ENCODE measurements around the gene LYZL2.
"Not testable (repeated sequence)": the region's sequence is repeated elsewhere in the genome, so short reads cannot be mapped to it uniquely, and the experiment has no call there.

Gene LYZL2

GRCh38 chr10:30629653-30630052 lies at the start of gene LYZL2:
Gene LYZL2 (minus strand): TSS chr10:30629753. CDS start chr10:30626915, 2,838 bp downstream.
- DNase-seq, result no peak

- not testable (repeated sequence) for DNase-seq
These were observed 48.1 kb upstream of the LYZL2 start for GRCh38 chr10:30677616-30678015.

GRCh38 chr10:30677146-30677545 lies 47.6 kb upstream of the LYZL2 start:
- DNase-seq, result not testable (repeated sequence)

- DNase-seq, result no peak
These were observed 46.5 kb upstream of the LYZL2 start for GRCh38 chr10:30675791-30676718.

GRCh38 chr10:30674796-30675195 lies 45.2 kb upstream of the LYZL2 start:
- DNase-seq, result no peak

- not testable (repeated sequence) for DNase-seq
These were observed 43.7 kb upstream of the LYZL2 start for GRCh38 chr10:30673262-30673661.

GRCh38 chr10:30672338-30672737 lies 42.8 kb upstream of the LYZL2 start:
- not testable (repeated sequence) for DNase-seq

- DNase-seq, result peak; percentile 21
These were observed 41.6 kb upstream of the LYZL2 start for GRCh38 chr10:30671026-30671616.

- DNase-seq, result not testable (repeated sequence)
These were observed 38.4 kb upstream of the LYZL2 start for GRCh38 chr10:30667982-30668381.

GRCh38 chr10:30663403-30663802 lies 33.9 kb upstream of the LYZL2 start:
- DNase-seq, result not testable (repeated sequence)

GRCh38 chr10:30662814-30663213 lies 33.3 kb upstream of the LYZL2 start:
- DNase-seq, result no peak

GRCh38 chr10:30660314-30660713 lies 30.8 kb upstream of the LYZL2 start:
- DNase-seq, result not testable (repeated sequence)

- DNase-seq, result no peak
These were observed 26.7 kb upstream of the LYZL2 start for GRCh38 chr10:30656233-30656632.

- not testable (repeated sequence) for DNase-seq
These were observed 25.4 kb upstream of the LYZL2 start for GRCh38 chr10:30655001-30655400.

- not testable (repeated sequence) for DNase-seq
These were observed 22.2 kb upstream of the LYZL2 start for GRCh38 chr10:30651470-30652397.

GRCh38 chr10:30647089-30647488 lies 17.5 kb upstream of the LYZL2 start:
- no peak for DNase-seq

- no peak for DNase-seq
These were observed 15.8 kb upstream of the LYZL2 start for GRCh38 chr10:30645340-30645827.

- not testable (repeated sequence) for DNase-seq
These were observed 14.9 kb upstream of the LYZL2 start for GRCh38 chr10:30644408-30644861.

GRCh38 chr10:30643557-30644199 lies 14.1 kb upstream of the LYZL2 start:
- not testable (repeated sequence) for DNase-seq

GRCh38 chr10:30642856-30643255 lies 13.3 kb upstream of the LYZL2 start:
- DNase-seq, result not testable (repeated sequence)

- peak; percentile 3 for DNase-seq
These were observed 10.6 kb upstream of the LYZL2 start for GRCh38 chr10:30639946-30640786.
